ES-I3 (cell line): ENCODE data around the gene MGARP.
A peak's percentile ranks its signal among the peaks of the same experiment; 100 is the strongest.
"Not testable (repeated sequence)": the region's sequence is repeated elsewhere in the genome, so short reads cannot be mapped to it uniquely, and the experiment has no call there.

Experiments
- H3K36me3 ChIP-seq: 2 replicates; pipeline ENCODE4 v1.6.1; 2013; ENCODE audit warnings: mild to moderate bottlenecking, low read length, control low read depth, moderate library complexity; ENCODE audit not compliant: insufficient read depth
- H3K4me1 ChIP-seq: 2 replicates; pipeline ENCODE4 v1.6.1; 2013; ENCODE audit warnings: mild to moderate bottlenecking, control low read depth, low read length; ENCODE audit not compliant: insufficient read depth
- H3K9ac ChIP-seq: 2 replicates; pipeline ENCODE4 v1.6.1; 2013; ENCODE audit warnings: low read depth, mild to moderate bottlenecking, low read length, moderate library complexity
- H3K9me3 ChIP-seq: 2 replicates; pipeline ENCODE4 v1.6.1; 2013; ENCODE audit warnings: mild to moderate bottlenecking, low read length, moderate library complexity; ENCODE audit not compliant: control insufficient read depth, insufficient read depth

Gene MGARP

GRCh38 chr4:139275281-139275735, 4.7 kb downstream of the MGARP start:
- Histone ChIP-seq H3K36me3 (no peaks in the 10 kb centered on the region), H3K9ac (no peak overlapping the region), H3K9me3 (no peaks in the 10 kb centered on the region), H3K4me1 (no peaks in the 10 kb centered on the region)

GRCh38 chr4:139274790-139275189, 5.2 kb downstream of the MGARP start:
- Histone ChIP-seq H3K9me3 (no peaks in the 10 kb centered on the region), H3K4me1 (no peaks in the 10 kb centered on the region), H3K9ac (no peak overlapping the region), H3K36me3 (no peaks in the 10 kb centered on the region)

- no peaks in the 10 kb centered on the region for H3K36me3 ChIP-seq
- H3K4me1 ChIP-seq = no peaks in the 10 kb centered on the region
- no peak overlapping the region for H3K9ac ChIP-seq
- H3K9me3 ChIP-seq = no peaks in the 10 kb centered on the region
Observed at GRCh38 chr4:139273835-139274234, 6.2 kb downstream of the MGARP start.

GRCh38 chr4:139267301-139267700, 12.7 kb downstream of the MGARP start:
- no peak overlapping the region for H3K9ac ChIP-seq
- H3K4me1 ChIP-seq = peaks cover 11% of the 10 kb centered on the region
- H3K9me3 ChIP-seq = no peaks in the 10 kb centered on the region
- H3K36me3 ChIP-seq = no peaks in the 10 kb centered on the region

GRCh38 chr4:139266583-139267257, 13.3 kb downstream of the MGARP start:
- H3K4me1 ChIP-seq = peaks cover 11% of the 10 kb centered on the region
- H3K9me3 ChIP-seq = no peaks in the 10 kb centered on the region
- H3K36me3 ChIP-seq = no peaks in the 10 kb centered on the region
- peak overlapping the region; percentile 29; the same call in 1 of the 2 replicates for H3K9ac ChIP-seq

- Histone ChIP-seq H3K36me3 (no peaks in the 10 kb centered on the region), H3K9me3 (no peaks in the 10 kb centered on the region), H3K9ac (peak overlapping the region; percentile 29; the same call in 1 of the 2 replicates), H3K4me1 (peaks cover 11% of the 10 kb centered on the region)
Observed at GRCh38 chr4:139266208-139266582, 13.8 kb downstream of the MGARP start.

- peaks cover 11% of the 10 kb centered on the region for H3K4me1 ChIP-seq
- H3K9ac ChIP-seq = no peak overlapping the region
- no peaks in the 10 kb centered on the region for H3K36me3 ChIP-seq
- no peaks in the 10 kb centered on the region for H3K9me3 ChIP-seq
Observed at GRCh38 chr4:139265654-139266053, 14.4 kb downstream of the MGARP start.

- Histone ChIP-seq H3K4me1 (no peaks in the 10 kb centered on the region), H3K9me3 (no peaks in the 10 kb centered on the region), H3K36me3 (no peaks in the 10 kb centered on the region), H3K9ac (no peak overlapping the region)
Observed at GRCh38 chr4:139256349-139256748, 23.7 kb downstream of the MGARP start.

GRCh38 chr4:139255581-139255980, 24.4 kb downstream of the MGARP start:
- not testable (repeated sequence) for H3K4me1 ChIP-seq, H3K36me3 ChIP-seq, H3K9me3 ChIP-seq, H3K9ac ChIP-seq

GRCh38 chr4:139253713-139254112, 26.3 kb downstream of the MGARP start:
- no peak overlapping the region for H3K9ac ChIP-seq
- H3K4me1 ChIP-seq = no peaks in the 10 kb centered on the region
- no peaks in the 10 kb centered on the region for H3K36me3 ChIP-seq
- no peaks in the 10 kb centered on the region for H3K9me3 ChIP-seq

GRCh38 chr4:139253046-139253445, 27.0 kb downstream of the MGARP start:
- H3K9me3 ChIP-seq = no peaks in the 10 kb centered on the region
- no peak overlapping the region for H3K9ac ChIP-seq
- H3K36me3 ChIP-seq = no peaks in the 10 kb centered on the region
- H3K4me1 ChIP-seq = no peaks in the 10 kb centered on the region

- Histone ChIP-seq H3K36me3 (no peaks in the 10 kb centered on the region), H3K9me3 (no peaks in the 10 kb centered on the region), H3K4me1 (no peaks in the 10 kb centered on the region), H3K9ac (no peak overlapping the region)
Observed at GRCh38 chr4:139247700-139248238, 32.3 kb downstream of the MGARP start.

- H3K36me3 ChIP-seq = no peaks in the 10 kb centered on the region
- H3K9me3 ChIP-seq = no peaks in the 10 kb centered on the region
- H3K9ac ChIP-seq = no peak overlapping the region
- H3K4me1 ChIP-seq = 0 out of 2 replicates have a peak, but pooled peaks cover 5% of the 10 kb centered on the region
Observed at GRCh38 chr4:139247241-139247640, 32.8 kb downstream of the MGARP start.

GRCh38 chr4:139246166-139246565, 33.9 kb downstream of the MGARP start:
- Histone ChIP-seq H3K9me3 (no peaks in the 10 kb centered on the region), H3K4me1 (peaks cover 15% of the 10 kb centered on the region), H3K36me3 (no peaks in the 10 kb centered on the region), H3K9ac (no peak overlapping the region)

- Histone ChIP-seq H3K4me1 (peaks cover 19% of the 10 kb centered on the region), H3K9me3 (no peaks in the 10 kb centered on the region), H3K9ac (no peak overlapping the region), H3K36me3 (no peaks in the 10 kb centered on the region)
Observed at GRCh38 chr4:139245590-139245989, 34.4 kb downstream of the MGARP start.
